HCT116 (cell line): ENCODE data around the gene SLC4A2. TPM values are rescaled to one million over a fixed set of nuclear protein-coding genes. Genes with fewer than 3 reads are reported as not detected.
A peak's percentile ranks its signal among the peaks of the same experiment; 100 is the strongest.

Source experiments
- CBX3 ChIP-seq: IDR thresholded peaks from 2 replicates; pipeline ENCODE4 v1.6.1; 2012; ENCODE audit warnings: low read depth
- EZH2phosphoT487 ChIP-seq: fragments of 200-600 bp; IDR thresholded peaks from 2 replicates; pipeline ENCODE4 v1.6.1; 2018; ENCODE audit warnings: antibody characterized with exemption, borderline replicate concordance
- REST ChIP-seq: IDR thresholded peaks from 2 replicates; pipeline ENCODE4 v1.6.1; 2012; ENCODE audit warnings: low read depth
- SP1 ChIP-seq: IDR thresholded peaks from 2 replicates; pipeline ENCODE4 v1.6.1; 2012; ENCODE audit warnings: low read depth
- SRF ChIP-seq: IDR thresholded peaks from 2 replicates; pipeline ENCODE4 v1.6.1; 2012; ENCODE audit warnings: low read depth
- ZBTB33 ChIP-seq: IDR thresholded peaks from 2 replicates; pipeline ENCODE4 v1.6.1; 2011; ENCODE audit warnings: mild to moderate bottlenecking, low read length, moderate library complexity; ENCODE audit not compliant: insufficient replicate concordance; ENCODE audit errors: extremely low read depth
- ZFX ChIP-seq: fragments of 450-650 bp; IDR thresholded peaks from 2 replicates; pipeline ENCODE4 v1.6.1; 2017
- ZNF274 ChIP-seq: fragments of 200-500 bp; sonication (Bioruptor generic); IDR thresholded peaks from 2 replicates; pipeline ENCODE4 v1.6.1; 2014; ENCODE audit warnings: mild to moderate bottlenecking, low read depth, low read length, inconsistent platforms
- total RNA-seq: library from RNA; stranded (reverse); gene quantifications from one replicate; pipeline ENCODE4 v1.2.1, GENCODE V29; 2021; ENCODE audit not compliant: unreplicated experiment

Gene SLC4A2
- total RNA-seq, 1 experiment from 2014 or later, result 240 TPM

- no peak for TF ChIP-seq REST
- TF ChIP-seq CBX3, result no peak
- no peak for TF ChIP-seq SRF
- no peak for TF ChIP-seq EZH2phosphoT487
- no peak for TF ChIP-seq SP1
- no peak for TF ChIP-seq ZNF274
- TF ChIP-seq ZFX, result peak; percentile 71; the same call in 1 of the 2 replicates
- no peak for TF ChIP-seq ZBTB33
These were observed 31.1 kb upstream of the SLC4A2 start, which contains the start of gene ABCB8 (continued) for GRCh38 chr7:151028131-151028947.
